ENCODE results near the gene PRKRIP1.
A peak's percentile ranks its signal among the peaks of the same experiment; 100 is the strongest.
"Not testable (repeated sequence)": the region's sequence is repeated elsewhere in the genome, so short reads cannot be mapped to it uniquely, and the experiment has no call there.

Gene PRKRIP1

DNA sequence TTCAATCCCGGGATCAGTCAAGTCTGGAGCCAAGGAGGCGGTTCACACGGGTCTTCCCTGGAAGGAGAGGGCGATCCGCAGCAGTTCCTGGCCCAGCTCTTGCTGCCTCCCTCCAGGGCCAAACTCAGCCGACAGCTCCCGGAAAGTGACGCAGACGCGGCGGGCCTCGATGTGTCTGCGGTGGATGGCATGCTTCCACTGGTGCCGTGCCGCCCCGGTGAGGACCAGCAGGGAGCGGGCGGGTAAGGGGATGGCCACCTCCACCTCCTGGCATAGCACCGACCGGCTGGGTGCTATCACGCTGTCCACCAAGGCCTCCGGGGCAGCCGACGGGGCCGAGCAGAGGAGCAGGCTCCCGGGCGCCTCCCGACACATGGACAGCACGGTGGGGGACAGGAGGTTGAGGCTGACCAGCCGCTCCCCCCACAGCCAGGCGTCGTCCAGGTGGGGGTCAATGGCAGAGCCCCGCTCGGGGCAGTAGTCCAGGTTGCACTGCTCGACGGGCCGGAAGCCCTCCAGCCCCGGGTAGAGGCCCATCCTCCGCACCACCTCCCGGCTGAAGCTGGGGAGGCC is 61.3 kb downstream of the PRKRIP1 start:
- no peak for DNase-seq (ENCODE audit: low read depth in 2 of 2)

- DNase-seq (ENCODE audit: low read depth in 2 of 2) = no peak
Observed at GRCh38 chr7:102459221-102459844, 63.2 kb downstream of the PRKRIP1 start.

GRCh38 chr7:102460467-102460866 is 64.3 kb downstream of the PRKRIP1 start:
- DNase-seq (ENCODE audit: low read depth in 2 of 2) = no peak

DNA sequence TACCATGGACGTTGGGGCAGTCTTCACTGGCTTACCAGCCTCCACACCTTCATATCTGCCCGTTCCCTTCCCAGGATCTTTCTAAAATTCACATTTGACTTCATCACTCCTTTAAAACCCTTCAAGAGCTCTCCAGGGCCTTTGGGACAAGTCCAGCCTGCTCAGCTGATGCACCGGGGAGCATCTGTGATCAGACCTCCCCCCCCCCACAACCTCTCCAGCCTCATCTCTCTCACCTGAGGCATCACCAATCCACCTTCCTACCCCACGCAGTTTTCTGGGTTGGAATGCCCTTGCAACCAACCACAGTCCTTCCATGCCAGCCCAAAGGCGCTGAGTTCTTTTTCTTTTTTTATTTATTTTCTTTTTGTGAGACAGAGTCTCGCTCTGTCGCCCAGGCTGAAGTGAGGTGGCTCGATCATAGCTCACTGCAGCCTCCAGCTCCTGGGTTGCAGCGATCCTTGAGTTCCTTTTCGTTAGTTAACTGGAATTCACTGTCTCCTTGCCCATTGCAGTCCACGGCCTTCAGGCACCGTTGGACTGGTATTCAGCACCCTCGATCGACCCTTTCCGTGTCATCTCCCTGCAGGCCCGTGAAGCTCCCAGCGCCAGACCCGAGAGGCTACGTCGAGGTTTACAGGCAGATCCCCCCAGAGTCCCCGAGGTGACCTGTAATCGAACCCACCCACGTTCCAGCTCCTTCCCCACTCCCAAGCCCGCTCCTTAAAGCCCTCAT is 67.8 kb downstream of the PRKRIP1 start:
- DNase-seq (ENCODE audit: low read depth in 2 of 2) = no peak

DNA sequence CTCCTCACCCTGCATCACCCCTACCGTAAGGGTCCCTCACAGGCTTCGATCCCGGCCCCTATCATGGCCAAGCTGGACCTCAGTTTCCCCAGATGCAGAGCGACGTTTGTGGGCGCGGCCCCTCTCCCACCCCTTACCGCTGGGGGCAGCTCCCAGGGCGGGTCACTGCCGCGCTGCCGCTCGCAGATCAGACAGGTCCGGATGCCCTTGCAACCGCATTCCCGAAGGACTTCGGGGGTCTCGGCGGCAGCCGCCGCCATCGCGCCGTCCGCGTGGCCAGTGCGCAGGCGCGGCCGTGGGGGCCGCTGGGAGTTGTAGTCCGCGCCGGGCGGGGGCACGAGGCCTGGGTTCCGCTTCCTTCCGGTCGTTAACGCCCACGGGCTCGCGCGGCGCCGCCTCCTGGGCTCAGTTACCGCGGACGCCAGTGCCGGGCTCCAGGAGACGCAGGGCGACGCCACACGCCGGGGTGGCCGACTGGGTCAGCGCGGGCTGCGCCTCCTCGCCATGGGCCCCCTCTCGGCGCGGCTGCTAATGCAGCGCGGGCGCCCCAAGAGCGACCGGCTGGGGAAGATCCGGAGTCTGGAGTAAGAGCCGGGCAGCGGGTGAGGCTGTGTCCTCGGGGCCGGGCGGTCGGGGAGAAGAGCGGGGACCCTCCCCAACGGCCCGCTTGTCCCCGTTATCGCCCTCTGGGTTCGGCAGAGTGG is 68.6 kb downstream of the PRKRIP1 start, which contains the start of the genes ALKBH4 and LRWD1:
Gene ALKBH4, minus strand, starts transcription at position 287 of the 704 bp plus-strand sequence. Its CDS starts 27 bp downstream, at position 260.
Gene LRWD1, plus strand, starts transcription at position 408 of the 704 bp plus-strand sequence. Its CDS starts 97 bp downstream, at position 505.
- peak; percentile 96 to 98 for DNase-seq (ENCODE audit: low read depth in 2 of 2)

- no peak for DNase-seq (ENCODE audit: low read depth in 2 of 2)
Observed at GRCh38 chr7:102466097-102466496, 69.9 kb downstream of the PRKRIP1 start.

GRCh38 chr7:102467581-102468477 is 71.7 kb downstream of the PRKRIP1 start:
- no peak for DNase-seq (ENCODE audit: low read depth in 2 of 2)

- DNase-seq (ENCODE audit: low read depth in 2 of 2) = no peak
Observed at GRCh38 chr7:102468478-102469350, 72.6 kb downstream of the PRKRIP1 start.

GRCh38 chr7:102469351-102469971 is 73.3 kb downstream of the PRKRIP1 start:
- no peak for DNase-seq (ENCODE audit: low read depth in 2 of 2)

DNA sequence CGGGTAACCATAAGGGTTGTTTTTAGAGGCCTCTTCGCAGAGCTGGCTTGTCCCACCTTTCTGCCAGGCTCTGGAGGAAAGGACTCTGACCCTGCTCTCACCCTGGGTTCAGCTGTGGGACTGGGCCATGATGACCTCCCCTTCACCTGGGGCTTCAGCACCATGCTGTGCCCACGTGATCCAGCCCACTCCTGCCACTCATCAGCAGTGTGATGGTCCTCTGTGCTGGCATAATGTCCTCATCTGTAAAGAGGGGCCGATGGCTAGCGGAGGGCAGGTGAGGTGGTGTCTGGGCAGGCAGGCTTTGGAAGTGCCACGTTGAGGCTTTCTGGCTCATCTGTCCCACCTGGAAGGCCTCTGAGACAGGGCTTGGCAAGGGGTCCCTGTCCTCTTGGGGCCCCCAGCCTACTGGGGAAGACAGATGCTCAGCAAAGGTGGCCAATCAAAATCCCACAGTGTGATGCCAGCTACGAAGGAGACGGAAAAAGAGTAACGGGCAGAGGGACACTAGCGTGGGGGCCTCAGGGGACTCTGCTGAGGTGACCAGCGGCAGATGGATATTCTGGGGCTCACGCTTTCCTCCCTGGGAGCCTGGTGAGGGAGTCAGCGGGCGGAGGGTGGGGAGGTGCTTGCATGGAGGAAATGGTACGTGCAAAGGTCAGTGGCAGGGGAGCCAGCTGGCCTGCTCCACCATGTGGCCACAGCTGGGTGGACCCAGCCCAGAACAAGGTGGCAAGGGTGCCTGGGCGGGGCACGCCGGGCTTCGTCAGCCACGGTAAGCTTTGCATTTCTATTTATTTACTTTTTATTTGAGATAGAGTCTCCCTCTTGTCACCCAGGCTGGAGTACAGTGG is 74.0 kb downstream of the PRKRIP1 start:
- DNase-seq (ENCODE audit: low read depth in 2 of 2) = no peak

DNA sequence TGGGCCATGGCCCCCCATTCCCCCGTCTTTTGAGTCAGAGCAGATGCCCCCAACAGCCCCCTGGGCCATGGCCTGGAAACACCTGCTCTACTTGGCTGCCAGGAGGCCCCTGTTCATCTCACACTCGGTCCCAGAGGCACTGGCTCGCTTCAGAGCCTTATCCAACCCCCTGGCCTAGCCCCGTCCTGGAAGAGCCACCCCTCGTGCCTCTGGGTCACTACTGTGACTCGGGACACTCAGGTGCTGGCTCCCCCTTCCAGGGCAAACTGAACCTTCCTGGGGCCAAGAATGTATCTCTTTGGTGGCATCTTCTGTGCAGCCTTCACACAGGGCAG is 75.6 kb downstream of the PRKRIP1 start:
- DNase-seq (ENCODE audit: low read depth in 2 of 2) = no peak

DNA sequence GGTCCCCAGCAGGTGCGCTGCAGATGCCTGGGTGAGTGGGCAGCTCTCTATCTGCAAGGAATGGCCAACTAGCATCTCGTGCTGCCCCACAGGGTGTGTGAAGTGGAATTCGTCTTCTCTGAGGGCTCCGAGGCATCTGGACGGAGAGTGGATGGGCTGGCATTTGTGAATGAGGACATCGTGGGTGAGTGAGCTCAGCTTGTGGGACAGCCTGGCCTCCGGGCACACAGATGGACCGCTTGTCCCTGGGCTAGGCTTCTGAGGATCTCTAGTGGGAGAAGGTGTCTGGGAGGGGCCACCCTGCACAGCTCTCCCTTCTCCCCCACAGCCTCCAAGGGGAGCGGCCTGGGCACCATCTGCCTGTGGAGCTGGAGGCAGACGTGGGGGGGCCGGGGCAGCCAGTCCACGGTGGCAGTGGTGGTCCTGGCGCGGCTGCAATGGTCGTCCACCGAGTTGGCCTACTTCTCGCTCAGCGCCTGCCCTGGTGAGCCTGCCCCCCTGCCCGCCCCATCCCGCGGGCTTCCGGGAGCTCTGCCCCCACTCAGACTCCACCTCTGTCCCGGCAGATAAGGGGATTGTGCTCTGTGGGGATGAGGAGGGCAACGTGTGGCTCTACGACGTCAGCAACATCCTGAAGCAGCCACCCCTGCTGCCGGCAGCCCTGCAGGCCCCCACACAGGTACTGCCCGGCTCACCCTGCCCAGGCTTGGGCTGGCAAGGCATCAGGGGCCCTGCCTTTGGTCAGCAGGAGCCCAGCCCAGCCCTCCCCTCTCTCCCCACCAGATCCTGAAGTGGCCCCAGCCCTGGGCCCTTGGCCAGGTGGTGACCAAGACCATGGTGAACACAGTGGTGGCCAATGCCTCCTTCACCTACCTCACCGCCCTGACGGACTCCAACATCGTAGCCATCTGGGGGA is 76.2 kb downstream of the PRKRIP1 start:
- DNase-seq (ENCODE audit: low read depth in 2 of 2) = no peak

GRCh38 chr7:102473271-102473991 is 77.3 kb downstream of the PRKRIP1 start:
- DNase-seq (ENCODE audit: low read depth in 2 of 2) = no peak

GRCh38 chr7:102474116-102474515 is 78.0 kb downstream of the PRKRIP1 start:
- not testable (repeated sequence) for DNase-seq (ENCODE audit: low read depth in 2 of 2)

GRCh38 chr7:102474736-102475435 is 78.7 kb downstream of the PRKRIP1 start:
- DNase-seq (ENCODE audit: low read depth in 2 of 2) = not testable (repeated sequence)
